GM18520 (cell line): ENCODE results near the gene ERVW-1.

ENCODE experiments used
- ATAC-seq: cut with Tn5 transposase; IDR thresholded peaks from one replicate; pipeline ENCODE4 v1.9.1; 2021; ENCODE audit not compliant: unreplicated experiment

ERVW-1 gene

DNA sequence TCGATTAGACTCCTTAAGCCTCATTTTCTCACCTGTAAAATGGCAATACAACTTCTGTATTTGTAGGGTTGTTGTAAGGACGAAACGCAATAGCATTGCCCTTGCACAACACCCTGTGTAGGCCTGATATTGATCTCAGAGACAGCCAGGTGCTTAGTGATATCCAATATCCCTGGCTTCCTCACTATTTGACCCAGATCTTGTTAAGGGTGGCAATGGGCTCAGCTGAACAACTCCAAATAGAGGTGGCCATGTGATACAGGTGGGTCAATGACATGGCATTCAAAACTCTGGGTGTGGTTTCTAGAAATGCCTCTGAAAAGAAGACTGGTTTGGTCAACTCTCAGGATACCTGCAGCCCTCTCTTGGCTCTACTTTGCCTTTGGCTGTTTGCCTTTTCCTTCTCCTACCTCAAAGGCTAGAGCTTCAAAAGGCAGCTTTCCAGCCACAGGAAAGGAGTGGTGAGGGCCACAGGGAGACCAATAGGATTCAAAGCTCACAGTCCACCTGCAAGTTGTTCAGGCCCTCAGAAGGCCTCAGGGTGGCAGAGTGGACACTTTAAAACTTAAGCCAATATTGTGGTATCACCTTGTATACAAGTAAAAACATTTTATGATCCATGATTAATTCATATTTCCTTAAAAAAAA is 45.3 kb downstream of the ERVW-1 start:
- ATAC-seq = no peak

GRCh38 chr7:92427193-92427592 is 50.6 kb downstream of the ERVW-1 start:
- ATAC-seq = no peak

DNA sequence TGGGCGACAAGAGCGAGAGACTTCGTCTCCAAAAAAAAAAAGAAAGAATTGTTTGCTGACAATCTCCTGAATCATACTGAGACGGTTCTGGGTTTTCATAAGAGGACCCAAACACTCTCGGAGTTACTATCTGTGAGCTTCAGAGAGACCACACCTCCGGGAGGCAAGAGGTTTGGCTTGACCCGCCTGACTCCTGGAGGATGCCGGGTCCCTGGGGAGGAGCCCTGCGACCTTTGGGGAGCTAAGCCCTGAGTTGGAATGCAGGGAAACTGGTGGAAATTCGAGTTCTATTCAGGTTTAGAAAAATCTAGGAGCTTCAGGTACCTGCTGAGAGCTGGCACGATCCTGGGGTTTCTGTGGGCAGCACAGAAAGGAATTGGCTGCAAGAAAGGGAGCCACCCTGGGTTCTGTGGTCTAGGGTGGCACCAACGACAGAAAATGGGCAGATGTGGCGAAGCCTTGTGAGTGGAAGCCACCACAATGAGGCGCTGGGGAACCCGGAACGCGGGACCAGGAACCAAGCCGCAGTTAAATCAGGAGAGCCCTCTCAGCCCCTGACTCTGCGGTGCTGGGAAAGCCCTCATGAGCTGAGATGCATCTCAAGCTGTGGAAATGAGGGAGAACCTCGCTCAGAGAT is 52.3 kb downstream of the ERVW-1 start:
- ATAC-seq = no peak

DNA sequence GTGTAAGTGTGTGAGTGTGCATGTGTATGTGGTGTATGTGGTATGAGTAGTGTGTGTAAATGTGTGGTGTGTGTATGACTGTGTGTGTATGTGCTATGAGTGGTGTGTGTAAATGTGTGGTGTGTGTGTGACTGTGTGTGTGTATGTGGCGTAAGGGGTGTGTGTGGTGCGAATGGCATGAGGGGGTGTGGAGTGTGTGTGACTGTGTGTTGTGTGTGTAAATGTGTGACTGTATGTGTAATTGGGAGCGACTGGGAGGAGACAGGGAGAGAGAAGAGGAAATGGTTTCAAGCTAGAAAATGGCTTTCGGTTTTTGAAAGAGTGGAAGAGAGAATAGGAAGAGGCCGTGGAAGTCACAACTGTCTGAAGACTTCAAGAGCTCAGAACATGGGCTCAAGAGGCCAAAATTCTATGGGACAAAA is 54.0 kb downstream of the ERVW-1 start:
- ATAC-seq = no peak

DNA sequence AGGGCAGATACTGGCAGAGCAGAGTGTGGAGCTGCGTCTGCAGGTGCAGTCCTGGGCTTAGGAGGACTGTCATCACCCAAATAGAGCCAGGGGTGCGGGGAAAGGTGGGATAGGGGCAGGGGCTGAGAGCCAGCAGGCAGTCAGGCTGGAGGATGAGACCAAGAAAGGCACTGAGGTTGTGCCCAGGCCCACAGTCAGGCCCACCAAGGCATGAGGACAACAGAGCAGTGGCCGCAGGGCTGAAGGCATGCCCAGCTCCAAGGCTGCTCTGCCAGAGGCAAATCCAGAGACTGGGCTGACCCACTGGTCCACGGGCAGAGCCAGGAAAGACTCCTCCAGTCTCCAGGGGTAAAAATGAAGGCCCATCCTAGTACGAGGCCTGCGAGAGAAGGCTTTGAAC is 54.8 kb downstream of the ERVW-1 start:
- no peak for ATAC-seq

- no peak for ATAC-seq
Measured at GRCh38 chr7:92421676-92422435, 55.9 kb downstream of the ERVW-1 start.
